T-helper 17 cell (primary cell): Measurements from ENCODE around the gene FBXL22. TPM values are rescaled to one million over a fixed set of nuclear protein-coding genes. Genes with fewer than 3 reads are reported as not detected.
A peak's percentile ranks its signal among the peaks of the same experiment; 100 is the strongest.

Experiments
- ATAC-seq: fragments of 150-1000 bp; cut with Tn5 transposase; 2 replicates; pipeline ENCODE4 v1.10.0; 2021; ENCODE audit warnings: mild to moderate bottlenecking, moderate library complexity
- DNase-seq, 3 donors: peaks; one replicate each; pipeline versions ENCODE4 v3.0.0 to v3.0.0-alpha.2; 2020 to 2021
- H3K9me3 ChIP-seq: one replicate; pipeline ENCODE4 v1.7.0; 2013; ENCODE audit warnings: low read length, mild to moderate bottlenecking; ENCODE audit not compliant: control insufficient read depth, poor library complexity, severe bottlenecking
- H3K27ac Mint-ChIP-seq: one replicate; pipeline ENCODE4 v1.8.0; 2022; ENCODE audit warnings: mild to moderate bottlenecking, moderate library complexity, mixed read lengths
- H3K27me3 Mint-ChIP-seq: one replicate; pipeline ENCODE4 v1.8.0; 2022; ENCODE audit warnings: mixed read lengths
- H3K36me3 Mint-ChIP-seq: one replicate; pipeline ENCODE4 v1.8.0; 2022; ENCODE audit warnings: low read depth, mixed read lengths
- H3K4me1 Mint-ChIP-seq: one replicate; pipeline ENCODE4 v1.8.0; 2022; ENCODE audit warnings: mild to moderate bottlenecking, mixed read lengths
- H3K4me3 Mint-ChIP-seq: one replicate; pipeline ENCODE4 v1.8.0; 2022; ENCODE audit warnings: mild to moderate bottlenecking, moderate library complexity, mixed read lengths
- total RNA-seq, 4 donors: library from RNA in 2 of 4; stranded (reverse) in 2 of 4; gene quantifications; one replicate each; pipeline ENCODE4 v1.2.3 and lab custom pipeline; 2022 to 2026

FBXL22 gene
- total RNA-seq, 2 donors from 2014 or later = 0.81 to 1.1 TPM

DNA sequence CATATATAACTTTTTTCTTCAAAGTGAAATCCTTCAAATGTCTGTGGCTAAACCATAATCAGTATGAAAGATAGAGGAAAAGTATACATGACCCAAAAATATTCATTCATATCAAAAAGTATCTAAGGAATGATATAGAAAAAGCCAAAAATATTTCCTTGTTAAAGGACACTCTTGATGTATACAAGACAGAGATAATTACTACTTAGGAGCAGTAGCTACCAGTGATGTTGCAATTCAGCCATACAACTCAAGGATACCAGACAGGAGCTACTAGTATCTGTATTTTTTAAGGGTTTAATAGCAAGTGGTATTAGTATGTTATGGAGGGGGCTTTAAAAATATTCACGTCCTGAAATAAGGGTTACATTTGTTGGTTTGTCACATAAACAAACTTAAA, 37.0 kb downstream of the FBXL22 start:
- Mint-ChIP-seq H3K4me1 (peaks cover 2% of the 10 kb centered on the region), H3K27ac (peak overlapping the region; percentile 60), H3K27me3 (no peaks in the 10 kb centered on the region), H3K36me3 (peaks cover 16% of the 10 kb centered on the region), H3K4me3 (no peak overlapping the region)
- no peaks in the 10 kb centered on the region for H3K9me3 ChIP-seq
- no peak for DNase-seq
- ATAC-seq = no peak

- Mint-ChIP-seq H3K36me3 (peaks cover 16% of the 10 kb centered on the region), H3K4me3 (no peak overlapping the region), H3K4me1 (no peaks in the 10 kb centered on the region), H3K27me3 (no peaks in the 10 kb centered on the region), H3K27ac (peak overlapping the region; percentile 75)
- no peaks in the 10 kb centered on the region for H3K9me3 ChIP-seq
- ATAC-seq (no peak), DNase-seq (no peak)
Measured at GRCh38 chr15:63636518-63637061, 39.4 kb downstream of the FBXL22 start.

GRCh38 chr15:63638839-63639238, 41.7 kb downstream of the FBXL22 start:
- DNase-seq = no peak
- Mint-ChIP-seq H3K36me3 (peaks cover 6% of the 10 kb centered on the region), H3K4me1 (no peaks in the 10 kb centered on the region), H3K4me3 (no peak overlapping the region), H3K27ac (no peak overlapping the region), H3K27me3 (no peaks in the 10 kb centered on the region)
- no peaks in the 10 kb centered on the region for H3K9me3 ChIP-seq
- ATAC-seq = no peak

- Mint-ChIP-seq H3K4me3 (no peak overlapping the region), H3K36me3 (peaks cover 4% of the 10 kb centered on the region), H3K27ac (no peak overlapping the region), H3K4me1 (no peaks in the 10 kb centered on the region), H3K27me3 (no peaks in the 10 kb centered on the region)
- ATAC-seq (no peak), DNase-seq (no peak)
- H3K9me3 ChIP-seq = no peaks in the 10 kb centered on the region
Measured at GRCh38 chr15:63640146-63640545, 43.0 kb downstream of the FBXL22 start.

Other genes starting within 250 kb of the FBXL22 start
- not detected for gene CA12, start 215.5 kb upstream of the FBXL22 start, total RNA-seq
- gene USP3, start 92.8 kb upstream of the FBXL22 start, total RNA-seq = 100 to 1,000 TPM; 219 to 288 TPM
- gene HERC1, start 236.6 kb downstream of the FBXL22 start, total RNA-seq = 100 to 1,000 TPM; 252 to 271 TPM